Chondrocyte (in vitro differentiated cells): ENCODE data around the gene INTU. TPM values are rescaled to one million over a fixed set of nuclear protein-coding genes. Genes with fewer than 3 reads are reported as not detected.

Experiments
- DNase-seq: peaks from one replicate; pipeline ENCODE4 v3.0.0; 2021; ENCODE audit warnings: mixed read lengths, low spot score
- H3K27ac Mint-ChIP-seq: one replicate; pipeline ENCODE4 v1.8.0; 2021; ENCODE audit warnings: mild to moderate bottlenecking, moderate library complexity, mixed read lengths; ENCODE audit not compliant: unreplicated experiment
- H3K27me3 Mint-ChIP-seq: 2 replicates; pipeline ENCODE4 v1.8.0; 2021; ENCODE audit warnings: low read depth, mixed read lengths
- H3K36me3 Mint-ChIP-seq: 2 replicates; pipeline ENCODE4 v1.8.0; 2021; ENCODE audit warnings: low read depth, mixed read lengths
- H3K4me1 Mint-ChIP-seq: 2 replicates; pipeline ENCODE4 v1.8.0; 2021; ENCODE audit warnings: low read depth, mild to moderate bottlenecking, mixed read lengths
- H3K4me3 Mint-ChIP-seq: one replicate; pipeline ENCODE4 v1.8.0; 2021; ENCODE audit warnings: mild to moderate bottlenecking, moderate library complexity, mixed read lengths; ENCODE audit not compliant: unreplicated experiment
- H3K9me3 Mint-ChIP-seq: 2 replicates; pipeline ENCODE4 v1.8.0; 2021; ENCODE audit warnings: low read depth, mixed read lengths
- total RNA-seq: library from RNA; stranded (reverse); gene quantifications from 3 replicates; pipeline ENCODE4 v1.2.1, GENCODE V29; 2021
- TF ChIP-seq, protein P1 (sequence below): fragments of 200-600 bp; sonication (generic); IDR thresholded peaks from 2 replicates; pipeline ENCODE4 v1.5.0; 2021; ENCODE audit warnings: antibody characterized with exemption, mild to moderate bottlenecking, moderate library complexity

Gene INTU
- total RNA-seq, 1 donor from 2014 or later, result 11.4 TPM

DNA sequence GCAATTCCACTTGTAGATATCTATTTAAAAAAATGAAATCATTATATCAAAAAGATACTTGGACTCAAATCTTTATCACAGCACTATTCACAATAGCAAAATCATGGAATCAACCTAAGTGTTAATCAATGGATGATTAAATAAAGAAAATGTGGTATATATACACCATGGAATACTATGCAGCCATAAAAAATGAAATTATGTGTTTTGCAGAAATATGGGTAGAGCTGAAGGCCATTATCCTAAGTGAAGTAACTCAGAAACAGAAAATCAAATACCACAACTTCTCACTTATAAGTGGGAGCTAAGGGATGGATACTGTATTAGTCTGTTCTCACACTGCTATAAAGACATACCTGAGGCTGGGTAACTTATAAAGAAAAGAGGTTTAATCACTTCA is 14.3 kb upstream of the INTU start:
- no peaks in the 10 kb centered on the region for H3K9me3 Mint-ChIP-seq
- no peak overlapping the region for H3K27ac Mint-ChIP-seq
- peaks cover 5% of the 10 kb centered on the region for H3K4me1 Mint-ChIP-seq
- no peak overlapping the region for H3K4me3 Mint-ChIP-seq
- no peaks in the 10 kb centered on the region for H3K36me3 Mint-ChIP-seq
- peaks cover 54% of the 10 kb centered on the region for H3K27me3 Mint-ChIP-seq
- no peak for DNase-seq
- TF ChIP-seq, protein P1, sequence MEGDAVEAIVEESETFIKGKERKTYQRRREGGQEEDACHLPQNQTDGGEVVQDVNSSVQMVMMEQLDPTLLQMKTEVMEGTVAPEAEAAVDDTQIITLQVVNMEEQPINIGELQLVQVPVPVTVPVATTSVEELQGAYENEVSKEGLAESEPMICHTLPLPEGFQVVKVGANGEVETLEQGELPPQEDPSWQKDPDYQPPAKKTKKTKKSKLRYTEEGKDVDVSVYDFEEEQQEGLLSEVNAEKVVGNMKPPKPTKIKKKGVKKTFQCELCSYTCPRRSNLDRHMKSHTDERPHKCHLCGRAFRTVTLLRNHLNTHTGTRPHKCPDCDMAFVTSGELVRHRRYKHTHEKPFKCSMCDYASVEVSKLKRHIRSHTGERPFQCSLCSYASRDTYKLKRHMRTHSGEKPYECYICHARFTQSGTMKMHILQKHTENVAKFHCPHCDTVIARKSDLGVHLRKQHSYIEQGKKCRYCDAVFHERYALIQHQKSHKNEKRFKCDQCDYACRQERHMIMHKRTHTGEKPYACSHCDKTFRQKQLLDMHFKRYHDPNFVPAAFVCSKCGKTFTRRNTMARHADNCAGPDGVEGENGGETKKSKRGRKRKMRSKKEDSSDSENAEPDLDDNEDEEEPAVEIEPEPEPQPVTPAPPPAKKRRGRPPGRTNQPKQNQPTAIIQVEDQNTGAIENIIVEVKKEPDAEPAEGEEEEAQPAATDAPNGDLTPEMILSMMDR, result no peak

DNA sequence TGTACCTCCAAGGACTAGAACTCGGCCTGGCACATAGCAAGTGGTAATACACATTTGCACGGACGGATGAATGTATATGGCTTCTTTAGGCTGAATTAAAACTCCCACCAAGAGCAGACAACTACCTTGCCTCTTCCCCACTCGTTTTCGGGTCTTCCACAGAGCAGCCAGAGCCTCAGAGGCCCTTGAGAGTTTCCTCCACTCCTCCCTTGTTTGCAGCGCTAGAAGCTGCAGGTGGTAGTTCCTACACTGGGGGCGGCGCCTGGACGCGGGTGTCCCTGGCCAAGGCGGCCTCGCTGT is 10.2 kb upstream of the INTU start:
- peaks cover 12% of the 10 kb centered on the region for H3K4me1 Mint-ChIP-seq
- H3K4me3 Mint-ChIP-seq, result peak overlapping the region; percentile 81
- H3K9me3 Mint-ChIP-seq, result no peaks in the 10 kb centered on the region
- peaks cover 27% of the 10 kb centered on the region for H3K27me3 Mint-ChIP-seq
- no peak overlapping the region for H3K27ac Mint-ChIP-seq
- no peak for DNase-seq
- no peaks in the 10 kb centered on the region for H3K36me3 Mint-ChIP-seq
- TF ChIP-seq, protein P1, result no peak

DNA sequence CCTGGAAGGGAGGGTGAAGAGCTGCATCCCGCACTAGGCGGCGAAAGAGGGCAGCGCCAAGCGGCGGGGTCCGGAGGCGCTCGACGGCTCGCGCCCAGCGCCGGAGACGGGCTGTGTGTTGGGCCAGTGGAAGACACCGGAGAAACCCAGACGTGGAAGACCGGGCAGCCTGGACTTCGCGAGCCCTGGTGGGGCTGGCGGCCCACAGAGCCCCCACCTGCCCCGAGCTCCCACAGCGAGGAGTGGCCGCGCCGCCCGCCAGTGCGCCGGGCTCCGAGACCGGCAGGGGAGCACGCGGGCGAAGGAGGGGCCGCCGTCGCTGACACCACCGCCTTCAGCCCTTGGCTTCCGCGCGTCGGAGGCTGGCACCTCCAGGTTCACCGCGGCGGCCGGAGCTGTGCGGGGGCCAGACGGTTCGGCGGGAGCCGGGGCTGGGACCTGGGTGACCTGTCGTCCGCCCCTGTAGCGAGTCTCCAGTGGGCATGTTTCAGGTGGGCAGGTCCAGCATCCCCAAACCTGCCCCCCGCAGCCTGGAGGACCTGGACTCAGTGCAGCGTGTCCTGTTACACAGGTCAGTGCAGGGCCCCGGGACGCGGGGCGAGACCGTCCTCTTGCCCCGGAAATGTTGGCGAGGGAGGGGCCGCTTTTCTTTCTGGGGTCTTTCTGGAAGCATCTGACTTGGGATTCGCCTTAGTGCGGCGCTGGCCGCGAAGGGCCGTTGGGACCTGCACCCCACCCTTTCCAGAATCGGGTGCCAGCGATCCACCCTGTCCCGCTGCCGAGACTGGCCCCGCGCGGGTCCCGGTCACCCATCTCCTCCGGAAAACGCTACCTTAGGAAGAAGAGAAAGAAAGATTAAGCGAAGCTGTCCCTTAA is 9.6 kb upstream of the INTU start:
- peaks cover 12% of the 10 kb centered on the region for H3K4me1 Mint-ChIP-seq
- no peak for DNase-seq
- no peaks in the 10 kb centered on the region for H3K36me3 Mint-ChIP-seq
- TF ChIP-seq, protein P1, result peak; percentile 71
- peaks cover 23% of the 10 kb centered on the region for H3K27me3 Mint-ChIP-seq
- H3K4me3 Mint-ChIP-seq, result peak overlapping the region; percentile 81
- H3K9me3 Mint-ChIP-seq, result no peaks in the 10 kb centered on the region
- H3K27ac Mint-ChIP-seq, result peak overlapping the region; percentile 66

DNA sequence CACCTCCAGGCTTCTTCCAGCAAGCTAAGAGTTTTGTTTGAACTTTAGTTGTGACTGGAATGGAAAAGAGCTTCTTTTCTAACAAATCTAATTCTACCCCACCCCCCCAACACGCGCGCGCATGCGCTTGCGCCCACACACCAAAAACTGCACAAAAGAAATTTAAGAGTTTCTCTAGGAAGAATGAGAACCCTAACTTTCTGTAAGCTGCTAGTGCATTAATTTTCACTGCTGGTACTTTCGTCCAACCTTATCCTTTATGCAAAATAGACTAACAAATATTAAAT is 9.0 kb upstream of the INTU start:
- no peaks in the 10 kb centered on the region for H3K36me3 Mint-ChIP-seq
- H3K27ac Mint-ChIP-seq, result peak overlapping the region; percentile 66
- TF ChIP-seq, protein P1, result no peak
- H3K9me3 Mint-ChIP-seq, result no peaks in the 10 kb centered on the region
- H3K4me1 Mint-ChIP-seq, result peaks cover 12% of the 10 kb centered on the region
- no peak for DNase-seq
- H3K27me3 Mint-ChIP-seq, result peaks cover 26% of the 10 kb centered on the region
- peak overlapping the region; percentile 81 for H3K4me3 Mint-ChIP-seq

DNA sequence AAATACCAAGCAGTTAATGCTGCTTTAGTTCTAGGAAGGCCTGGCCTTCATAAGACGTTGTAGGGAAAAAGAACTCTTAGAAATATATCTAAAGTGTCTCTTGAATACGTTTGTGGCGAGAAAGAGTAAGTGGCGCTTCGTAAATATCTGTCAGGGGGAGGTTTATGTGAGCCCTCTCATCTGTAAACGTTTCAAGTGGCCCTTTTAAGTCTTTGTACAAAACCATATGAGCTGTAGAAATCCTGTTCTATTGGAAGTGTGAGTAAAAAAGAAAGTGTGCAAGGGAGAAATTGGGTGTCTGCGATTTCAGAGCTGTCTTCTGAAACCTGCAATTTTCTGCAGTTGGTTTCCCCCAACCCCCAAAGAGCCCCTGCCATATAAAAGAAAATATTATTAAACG is 8.6 kb upstream of the INTU start:
- TF ChIP-seq, protein P1, result no peak
- Mint-ChIP-seq H3K4me3 (peak overlapping the region; percentile 81), H3K36me3 (no peaks in the 10 kb centered on the region), H3K27me3 (peaks cover 21% of the 10 kb centered on the region), H3K9me3 (no peaks in the 10 kb centered on the region), H3K27ac (no peak overlapping the region), H3K4me1 (peaks cover 12% of the 10 kb centered on the region)
- no peak for DNase-seq
